ENCODE results near the gene CEP95. TPM values are rescaled to one million over a fixed set of nuclear protein-coding genes. Genes with fewer than 3 reads are reported as not detected.

The CEP95 gene
- total RNA-seq, 1 experiment from 2014 or later, result 67.3 TPM

- H3T11ph ChIP-seq (ENCODE audit: low read length), result no peak overlapping the region
- H3K23me2 ChIP-seq (ENCODE audit: insufficient read length, low read depth, low read length, poor library complexity, severe bottlenecking), result no peaks in the 10 kb centered on the region
- no peak overlapping the region for H3K56ac ChIP-seq (ENCODE audit: insufficient read length, low read depth, low read length)
- H3K36me3 Mint-ChIP-seq (ENCODE audit: insufficient read depth in 1 of 3, low read depth in 3 of 3), result peaks cover 45 to 90% (median 80%) of the 10 kb centered on the region in 3 experiments; a peak in 6 of 7 replicates
- no peak overlapping the region for H3K4me3 Mint-ChIP-seq
- H3K4ac ChIP-seq (ENCODE audit: low read depth, low read length), result no peak overlapping the region
- H4K5ac ChIP-seq (ENCODE audit: insufficient read length, low read depth, low read length), result no peak overlapping the region
- no peaks in the 10 kb centered on the region for H3K4me1 ChIP-seq (ENCODE audit: insufficient read depth, low read length)
- no peak overlapping the region for H2BK20ac ChIP-seq (ENCODE audit: low read depth, low read length, poor library complexity, severe bottlenecking)
- no peaks in the 10 kb centered on the region for H4K20me1 ChIP-seq (ENCODE audit: control insufficient read depth, insufficient read depth, insufficient read length)
- no peak for DNase-seq
- no peak overlapping the region for H4K91ac ChIP-seq (ENCODE audit: insufficient read length, low read depth, low read length)
- H2AFZ ChIP-seq (ENCODE audit: low read length), result no peak overlapping the region
- no peak overlapping the region for H3K9ac ChIP-seq (ENCODE audit: extremely low read depth, insufficient read length, low read length)
- WGBS (ENCODE audit: extremely low coverage, insufficient read length, low lambda C conversion rate), result no CpG with 5 or more reads among the region's 1 CpG
- no peaks in the 10 kb centered on the region for H3K27me3 ChIP-seq (ENCODE audit: insufficient read depth, low read length)
- no peak overlapping the region for H2BK15ac ChIP-seq (ENCODE audit: low read depth, low read length)
- H3K9me3 Mint-ChIP-seq, result no peaks in the 10 kb centered on the region
- H2AK5ac ChIP-seq (ENCODE audit: insufficient read length, low read length), result no peak overlapping the region
- H3K14ac ChIP-seq (ENCODE audit: insufficient read depth, low read length), result no peak overlapping the region
- no peak overlapping the region for H2BK5ac ChIP-seq (ENCODE audit: insufficient read length, low read length)
- H3K27ac Mint-ChIP-seq, result no peak overlapping the region
- H3K79me1 ChIP-seq (ENCODE audit: insufficient read depth, low read depth, low read length, poor library complexity, severe bottlenecking), result peaks cover 7% of the 10 kb centered on the region
- no peak overlapping the region for H4K8ac ChIP-seq (replicated peaks; ENCODE audit: insufficient read length, low read depth, low read length)
- peaks cover 2 to 5% of the 10 kb centered on the region in 2 experiments for H3K4me1 Mint-ChIP-seq
- no peaks in the 10 kb centered on the region for H3K27me3 Mint-ChIP-seq (ENCODE audit: low read depth)
- TF ChIP-seq CTCF (conservative IDR thresholded peaks at IDR 0.05), result no peak
- H3K18ac ChIP-seq (ENCODE audit: insufficient read length, low read depth, low read length), result no peak overlapping the region
- no peak overlapping the region for H3K27ac ChIP-seq (ENCODE audit: insufficient read length, low read depth, low read length)
- H3K9me3 ChIP-seq (ENCODE audit: control insufficient read depth, low read depth, low read length), result no peaks in the 10 kb centered on the region
- H3K4me2 ChIP-seq (ENCODE audit: insufficient read depth, insufficient read length, low read length), result no peak overlapping the region
- no peak overlapping the region for H3K23ac ChIP-seq (ENCODE audit: insufficient read length, low read depth, low read length)
- H2BK12ac ChIP-seq (ENCODE audit: insufficient read length, low read depth, low read length), result no peak overlapping the region
- no peaks in the 10 kb centered on the region for H3K79me2 ChIP-seq (ENCODE audit: insufficient read depth, low read length)
- H2BK120ac ChIP-seq (ENCODE audit: low read depth, low read length, poor library complexity, severe bottlenecking), result no peak overlapping the region
Measured at GRCh38 chr17:64515829-64516228, 9.1 kb downstream of the CEP95 start.

Measured in H9 (cell line).